Measurements from ENCODE around the gene ORAI3. TPM values are rescaled to one million over a fixed set of nuclear protein-coding genes. Genes with fewer than 3 reads are reported as not detected.

ORAI3 gene
- total and polyA plus RNA-seq, 2 of the 13 experiments (the other 11 are each of a cell fraction or from before 2014, with no cell fraction given), result 11.4 to 32.0 TPM

- TF ChIP-seq KIAA2018 (CRISPR knock-in tag; IDR thresholded peaks at IDR 0.05; ENCODE audit: borderline replicate concordance), result no peak
- peak; percentile 17 for TF ChIP-seq HMG20A (CRISPR knock-in tag; IDR thresholded peaks at IDR 0.05; ENCODE audit: borderline replicate concordance)
- no peak for TF ChIP-seq NFRKB (IDR thresholded peaks at IDR 0.05)
- TF ChIP-seq ZNF883 (CRISPR knock-in tag; IDR thresholded peaks at IDR 0.05; ENCODE audit: not compliant biosample characterization), result no peak
- 0 out of 2 replicates have a peak, but pooled peaks have one; percentile 16 for TF ChIP-seq ZNF670 (CRISPR knock-in tag; IDR thresholded peaks at IDR 0.05; ENCODE audit: borderline replicate concordance)
- TF ChIP-seq E2F1 (CRISPR knock-in tag; IDR thresholded peaks at IDR 0.05), result no peak
- TF ChIP-seq ZNF768 (CRISPR knock-in tag; IDR thresholded peaks at IDR 0.05), result no peak
- peak; percentile 73; the same call in 1 of the 2 replicates for TF ChIP-seq ZNF30 (CRISPR knock-in tag; IDR thresholded peaks at IDR 0.05)
- TF ChIP-seq TP53 (CRISPR knock-in tag; conservative IDR thresholded peaks at IDR 0.05), result peak; percentile 66; the same call in 1 of the 2 replicates
- no peak for TF ChIP-seq TFE3 (CRISPR knock-in tag; IDR thresholded peaks at IDR 0.05)
- peak; percentile 82 for TF ChIP-seq ZBTB42 (CRISPR knock-in tag; IDR thresholded peaks at IDR 0.05)
- TF ChIP-seq ZNF12 (CRISPR knock-in tag; IDR thresholded peaks at IDR 0.05), result no peak
- TF ChIP-seq ZNF18 (CRISPR knock-in tag; IDR thresholded peaks at IDR 0.05; ENCODE audit: insufficient replicate concordance), result peak; percentile 0
- no peak for TF ChIP-seq ZNF10 (CRISPR knock-in tag; IDR thresholded peaks at IDR 0.05; ENCODE audit: borderline replicate concordance, low read depth)
- no peak for TF ChIP-seq KLF6 (CRISPR knock-in tag; IDR thresholded peaks at IDR 0.05)
- TF ChIP-seq NAIF1 (CRISPR knock-in tag; IDR thresholded peaks at IDR 0.05; ENCODE audit: borderline replicate concordance), result no peak
- peak; percentile 29 for TF ChIP-seq GATAD2A (CRISPR knock-in tag; IDR thresholded peaks at IDR 0.05)
These were observed 8.0 kb downstream of the ORAI3 start (continued) for GRCh38 chr16:30956601-30957455.
